Measurements from ENCODE around the gene CAMK2A. TPM values are rescaled to one million over a fixed set of nuclear protein-coding genes. Genes with fewer than 3 reads are reported as not detected.

Gene CAMK2A
- total RNA-seq, 4 donors from 2014 or later = 32.0 to 78.1 (median 48.6) TPM

- no peak for TF ChIP-seq CTCF (IDR thresholded peaks at IDR 0.05 in 4 of 5, conservative IDR thresholded peaks at IDR 0.05 in 1 of 5)
- TF ChIP-seq POLR2A (IDR thresholded peaks at IDR 0.05) = no peak
- H3K4me3 ChIP-seq = no peak overlapping the region
- no peaks in the 10 kb centered on the region for H3K4me1 ChIP-seq
- H3K36me3 ChIP-seq = no peaks in the 10 kb centered on the region
- no peak for ATAC-seq
- intact Hi-C loops (cut with DNase I; ENCODE audit: low total_unique reads) (no loop called here), in situ Hi-C loops (cut with MboI; ENCODE audit: low sequenced_read_pairs in 4 of 4) (no loop called here)
- H3K9me3 ChIP-seq = no peaks in the 10 kb centered on the region
- no peak for DNase-seq
- no peak overlapping the region for H3K27ac ChIP-seq
- H3K27me3 ChIP-seq = no peaks in the 10 kb centered on the region
Observed at GRCh38 chr5:150283904-150284303, 5.7 kb downstream of the CAMK2A start.

GRCh38 chr5:150281987-150282386, 7.6 kb downstream of the CAMK2A start:
- no peak overlapping the region for H3K4me3 ChIP-seq
- no peaks in the 10 kb centered on the region for H3K27me3 ChIP-seq
- H3K9me3 ChIP-seq = no peaks in the 10 kb centered on the region
- intact Hi-C loops (cut with DNase I; ENCODE audit: low total_unique reads) = no loop called here
- H3K27ac ChIP-seq = no peak overlapping the region
- TF ChIP-seq CTCF (IDR thresholded peaks at IDR 0.05 in 4 of 5, conservative IDR thresholded peaks at IDR 0.05 in 1 of 5) = no peak
- TF ChIP-seq POLR2A (IDR thresholded peaks at IDR 0.05) = no peak
- no peaks in the 10 kb centered on the region for H3K4me1 ChIP-seq
- DNase-seq = no peak
- ATAC-seq = no peak
- no peaks in the 10 kb centered on the region for H3K36me3 ChIP-seq
- in situ Hi-C loops (cut with MboI; ENCODE audit: low sequenced_read_pairs in 4 of 4) = no loop called here

- H3K4me1 ChIP-seq = no peaks in the 10 kb centered on the region
- H3K9me3 ChIP-seq = no peaks in the 10 kb centered on the region
- H3K27me3 ChIP-seq = no peaks in the 10 kb centered on the region
- TF ChIP-seq CTCF (IDR thresholded peaks at IDR 0.05 in 4 of 5, conservative IDR thresholded peaks at IDR 0.05 in 1 of 5) (no peak), POLR2A (IDR thresholded peaks at IDR 0.05) (no peak)
- intact Hi-C loops (cut with DNase I; ENCODE audit: low total_unique reads) = loop anchor here (10.0 kb wide), 1 partner anchor 155 kb away; no protein-coding TSS in a partner anchor
- no peak overlapping the region for H3K27ac ChIP-seq
- DNase-seq (no peak), ATAC-seq (no peak)
- in situ Hi-C loops (cut with MboI; ENCODE audit: low sequenced_read_pairs in 4 of 4) = no loop called here
- H3K36me3 ChIP-seq = no peaks in the 10 kb centered on the region
- no peak overlapping the region for H3K4me3 ChIP-seq
Observed at GRCh38 chr5:150279330-150280020, 10.1 kb downstream of the CAMK2A start.

- no peaks in the 10 kb centered on the region for H3K9me3 ChIP-seq
- no peaks in the 10 kb centered on the region for H3K36me3 ChIP-seq
- no peaks in the 10 kb centered on the region for H3K4me1 ChIP-seq
- TF ChIP-seq CTCF (IDR thresholded peaks at IDR 0.05 in 4 of 5, conservative IDR thresholded peaks at IDR 0.05 in 1 of 5) (no peak), POLR2A (IDR thresholded peaks at IDR 0.05) (no peak)
- no peak for DNase-seq
- intact Hi-C loops (cut with DNase I; ENCODE audit: low total_unique reads) = loop anchor here (1.0 to 10.0 kb wide), 2 partner anchors 8 to 156 kb away; no protein-coding TSS in a partner anchor
- no peak overlapping the region for H3K27ac ChIP-seq
- H3K27me3 ChIP-seq = no peaks in the 10 kb centered on the region
- in situ Hi-C loops (cut with MboI; ENCODE audit: low sequenced_read_pairs in 4 of 4) = no loop called here
- no peak overlapping the region for H3K4me3 ChIP-seq
- ATAC-seq = no peak
Observed at GRCh38 chr5:150278916-150279315, 10.7 kb downstream of the CAMK2A start.

Measured in gastrocnemius medialis (tissue), 4 donors.